Coronary artery (tissue), 2 donors: ENCODE data around the gene ANKS1B.

Source experiments
- DNase-seq: peaks from one replicate; pipeline ENCODE4 v3.0.0-alpha.2; 2017; ENCODE audit warnings: low spot score
- H3K27ac ChIP-seq, 2 donors: fragments of 200-600 bp; sonication (generic); one replicate each; pipeline ENCODE4 v1.5.1; 2016 to 2019
- H3K4me3 ChIP-seq: fragments of 200-600 bp; sonication (generic); 2 replicates; pipeline ENCODE4 v1.5.1; 2016; ENCODE audit warnings: mild to moderate bottlenecking, moderate library complexity
- TF ChIP-seq, protein P1 (sequence below): fragments of 200-600 bp; sonication (generic); IDR thresholded peaks from one replicate; pipeline ENCODE4 v1.5.1; 2019; ENCODE audit warnings: antibody characterized with exemption

ANKS1B gene

DNA sequence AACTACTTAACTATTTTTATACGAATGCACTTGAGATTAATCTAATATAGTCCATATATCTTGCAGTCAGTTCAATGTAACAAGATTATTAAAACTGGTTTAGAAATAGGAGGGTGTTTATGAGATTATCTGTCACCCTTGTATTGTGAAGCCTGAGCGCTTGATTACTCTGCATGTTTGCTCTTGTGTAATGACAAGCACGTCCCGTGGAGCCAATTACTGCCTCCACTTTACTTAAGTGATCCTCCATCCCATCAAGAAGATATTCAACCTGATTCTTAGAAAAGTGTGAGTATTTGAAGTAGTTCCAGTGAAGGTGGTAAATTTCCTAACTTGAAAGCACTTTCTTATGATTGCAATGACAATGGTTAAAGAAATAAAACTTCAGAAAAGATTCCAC lies 752.4 kb downstream of the ANKS1B start:
- H3K27ac ChIP-seq, result no peak overlapping the region
- no peak for DNase-seq
- no peak overlapping the region for H3K4me3 ChIP-seq
- TF ChIP-seq, protein P1, sequence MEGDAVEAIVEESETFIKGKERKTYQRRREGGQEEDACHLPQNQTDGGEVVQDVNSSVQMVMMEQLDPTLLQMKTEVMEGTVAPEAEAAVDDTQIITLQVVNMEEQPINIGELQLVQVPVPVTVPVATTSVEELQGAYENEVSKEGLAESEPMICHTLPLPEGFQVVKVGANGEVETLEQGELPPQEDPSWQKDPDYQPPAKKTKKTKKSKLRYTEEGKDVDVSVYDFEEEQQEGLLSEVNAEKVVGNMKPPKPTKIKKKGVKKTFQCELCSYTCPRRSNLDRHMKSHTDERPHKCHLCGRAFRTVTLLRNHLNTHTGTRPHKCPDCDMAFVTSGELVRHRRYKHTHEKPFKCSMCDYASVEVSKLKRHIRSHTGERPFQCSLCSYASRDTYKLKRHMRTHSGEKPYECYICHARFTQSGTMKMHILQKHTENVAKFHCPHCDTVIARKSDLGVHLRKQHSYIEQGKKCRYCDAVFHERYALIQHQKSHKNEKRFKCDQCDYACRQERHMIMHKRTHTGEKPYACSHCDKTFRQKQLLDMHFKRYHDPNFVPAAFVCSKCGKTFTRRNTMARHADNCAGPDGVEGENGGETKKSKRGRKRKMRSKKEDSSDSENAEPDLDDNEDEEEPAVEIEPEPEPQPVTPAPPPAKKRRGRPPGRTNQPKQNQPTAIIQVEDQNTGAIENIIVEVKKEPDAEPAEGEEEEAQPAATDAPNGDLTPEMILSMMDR, result no peak

DNA sequence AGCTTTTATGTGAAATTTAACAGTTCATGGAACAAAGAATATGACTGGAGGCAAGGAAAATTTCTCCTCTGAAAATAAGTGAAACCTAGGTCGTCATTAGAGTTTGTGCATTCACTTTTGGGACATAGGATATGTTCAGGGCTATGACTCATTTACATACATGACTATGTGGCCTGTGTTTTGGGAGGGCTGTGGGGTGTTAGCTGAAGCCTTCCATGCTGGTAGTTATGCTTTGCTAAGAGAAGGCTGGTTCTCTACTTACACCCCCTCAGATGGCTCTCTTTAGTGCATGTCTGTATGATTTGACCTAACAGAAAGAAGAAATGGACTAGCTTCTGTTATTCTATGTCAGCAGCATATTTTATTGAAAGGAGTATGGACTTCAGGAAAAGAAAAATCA lies 753.7 kb downstream of the ANKS1B start:
- Histone ChIP-seq H3K27ac (no peak overlapping the region), H3K4me3 (no peak overlapping the region)
- TF ChIP-seq, protein P1, result no peak
- no peak for DNase-seq

GRCh38 chr12:99224237-99224636 lies 760.5 kb downstream of the ANKS1B start:
- DNase-seq, result no peak
- no peak overlapping the region for H3K4me3 ChIP-seq
- TF ChIP-seq, protein P1, result no peak
- H3K27ac ChIP-seq, result no peak overlapping the region

DNA sequence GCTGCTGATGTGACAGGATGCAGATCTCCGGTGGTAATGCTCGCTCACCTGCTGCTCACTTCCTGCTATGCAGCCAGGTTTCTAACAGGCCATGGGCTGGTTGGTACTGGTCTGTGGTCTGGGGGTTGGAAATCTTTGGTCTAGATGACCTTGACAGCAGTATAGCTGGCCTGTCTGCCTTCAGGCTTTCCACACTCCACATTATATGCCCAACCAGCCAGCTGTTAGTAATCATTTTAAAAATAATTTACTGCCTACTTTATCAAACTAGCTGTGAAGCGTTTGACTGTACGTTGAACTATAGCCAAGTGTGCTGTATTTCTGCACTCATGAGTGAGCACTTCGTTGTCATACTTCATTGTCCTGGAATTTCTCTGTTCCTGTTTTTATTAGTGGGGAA lies 761.2 kb downstream of the ANKS1B start:
- TF ChIP-seq, protein P1, result no peak
- Histone ChIP-seq H3K4me3 (no peak overlapping the region), H3K27ac (no peak overlapping the region)
- no peak for DNase-seq

DNA sequence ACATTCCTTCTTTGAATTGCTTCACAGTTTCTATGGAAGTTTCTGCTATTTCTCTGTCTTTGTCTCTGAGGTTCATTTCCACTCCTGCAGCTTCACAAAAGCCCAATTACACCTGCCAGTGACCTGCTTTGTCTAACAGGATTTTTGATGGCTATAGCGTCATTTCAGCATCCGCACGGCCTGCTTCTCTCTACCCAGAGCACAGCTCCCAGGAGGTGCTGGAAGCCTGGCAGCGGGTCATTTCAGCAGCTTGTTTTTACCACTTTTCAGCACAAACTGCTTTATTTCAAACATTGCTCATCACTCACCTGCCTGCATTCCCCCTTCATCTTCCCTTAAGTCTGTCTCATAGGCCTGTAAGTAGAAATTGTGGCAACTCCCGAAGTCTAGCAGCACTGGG lies 771.7 kb downstream of the ANKS1B start:
- no peak for DNase-seq
- Histone ChIP-seq H3K4me3 (no peak overlapping the region), H3K27ac (no peak overlapping the region)
- TF ChIP-seq, protein P1, result no peak

- DNase-seq, result no peak
- TF ChIP-seq, protein P1, result no peak
- H3K27ac ChIP-seq, result no peak overlapping the region
- H3K4me3 ChIP-seq, result no peak overlapping the region
Observed at GRCh38 chr12:99212275-99212674, 772.5 kb downstream of the ANKS1B start.

GRCh38 chr12:99205111-99205510 lies 779.6 kb downstream of the ANKS1B start:
- DNase-seq, result no peak
- Histone ChIP-seq H3K4me3 (no peak overlapping the region), H3K27ac (no peak overlapping the region)
- TF ChIP-seq, protein P1, result no peak
